22Rv1 (cell line): ENCODE measurements around the gene CDH24.
"Not testable (repeated sequence)": the region's sequence is repeated elsewhere in the genome, so short reads cannot be mapped to it uniquely, and the experiment has no call there.

Experiments used
- H3K27ac ChIP-seq: fragments of 450-650 bp; 2 replicates; pipeline ENCODE4 v1.5.1; 2017
- CTCF ChIP-seq: fragments of 450-650 bp; IDR thresholded peaks from 2 replicates; pipeline ENCODE4 v1.5.1; 2017; ENCODE audit warnings: mild to moderate bottlenecking
- ZFX ChIP-seq: fragments of 450-650 bp; IDR thresholded peaks from 2 replicates; pipeline ENCODE4 v1.6.1; 2017; ENCODE audit warnings: antibody characterized with exemption, borderline replicate concordance

Gene CDH24

GRCh38 chr14:23009939-23010726 lies 47.2 kb downstream of the CDH24 start, which contains the start of gene C14orf93:
Gene C14orf93 (minus strand): TSS chr14:23010143. CDS start chr14:22999023, 11,120 bp downstream.
- peak within 1 kb of the TSS; percentile 98 for H3K27ac ChIP-seq
- TF ChIP-seq CTCF, result no peak
- no peak for TF ChIP-seq ZFX

- TF ChIP-seq ZFX (no peak), CTCF (no peak)
- H3K27ac ChIP-seq, result peak overlapping the region; percentile 98
Observed at GRCh38 chr14:23009483-23009938, 47.8 kb downstream of the CDH24 start.

GRCh38 chr14:23008831-23009230 lies 48.5 kb downstream of the CDH24 start:
- TF ChIP-seq CTCF (no peak), ZFX (no peak)

GRCh38 chr14:23006544-23007419 lies 50.5 kb downstream of the CDH24 start:
- TF ChIP-seq ZFX, result no peak
- TF ChIP-seq CTCF, result 0 out of 2 replicates have a peak, but pooled peaks have one; percentile 26

More at GRCh38 chr14:23008831-23009230, 48.5 kb downstream of the CDH24 start:
- H3K27ac ChIP-seq, result peak overlapping the region; percentile 98

GRCh38 chr14:23006188-23006534 lies 51.2 kb downstream of the CDH24 start:
- no peak for TF ChIP-seq CTCF
- no peak for TF ChIP-seq ZFX
- H3K27ac ChIP-seq, result peak overlapping the region; percentile 98

More at GRCh38 chr14:23006544-23007419, 50.5 kb downstream of the CDH24 start:
- H3K27ac ChIP-seq, result peak overlapping the region; percentile 98

- H3K27ac ChIP-seq, result peak overlapping the region; percentile 98
- TF ChIP-seq CTCF, result no peak
- no peak for TF ChIP-seq ZFX
Observed at GRCh38 chr14:23005451-23006187, 51.7 kb downstream of the CDH24 start.

- H3K27ac ChIP-seq, result not testable (repeated sequence)
Observed at GRCh38 chr14:23004274-23004673, 53.0 kb downstream of the CDH24 start.
